ENCODE data around the gene TMEM59L. TPM values are rescaled to one million over a fixed set of nuclear protein-coding genes. Genes with fewer than 3 reads are reported as not detected.
A peak's percentile ranks its signal among the peaks of the same experiment; 100 is the strongest.
"Not testable (repeated sequence)": the region's sequence is repeated elsewhere in the genome, so short reads cannot be mapped to it uniquely, and the experiment has no call there.

TMEM59L gene
- total RNA-seq, 1 donor from 2014 or later: 0.10 TPM

GRCh38 chr19:18588611-18589379, 23.9 kb upstream of the TMEM59L start, which contains the start of gene REX1BD:
Gene REX1BD, plus strand, starts transcription at chr19:18588798. Its CDS starts 4 bp downstream, at chr19:18588802.
- Mint-ChIP-seq H3K27me3 (ENCODE audit: insufficient read depth) (no peaks in the 10 kb centered on the region), H3K36me3 (ENCODE audit: low read depth) (peaks cover 18% of the 10 kb centered on the region), H3K9me3 (no peaks in the 10 kb centered on the region), H3K4me1 (ENCODE audit: low read depth) (peaks cover 43% of the 10 kb centered on the region), H3K4me3 (peak within 1 kb of the TSS; percentile 90), H3K27ac (peak within 1 kb of the TSS; percentile 91)
- intact Hi-C loops (cut with micrococcal nuclease): loop anchor here (1.0 to 5.0 kb wide), 9 partner anchors 17 to 331 kb away; partner anchors contain the start of genes COPE, CRTC1, DDX49 and ELL
- DNase-seq (ENCODE audit: low spot score): peak; percentile 86

- no peaks in the 10 kb centered on the region for H3K9me3 Mint-ChIP-seq
- peak overlapping the region; percentile 90 for H3K4me3 Mint-ChIP-seq
- H3K27ac Mint-ChIP-seq: peak overlapping the region; percentile 91
- H3K36me3 Mint-ChIP-seq (ENCODE audit: low read depth): peaks cover 18% of the 10 kb centered on the region
- peak; percentile 67 for DNase-seq (ENCODE audit: low spot score)
- H3K4me1 Mint-ChIP-seq (ENCODE audit: low read depth): peaks cover 39% of the 10 kb centered on the region
- intact Hi-C loops (cut with micrococcal nuclease): loop anchor here (1.0 to 5.0 kb wide), 6 partner anchors 45 to 258 kb away; partner anchors contain the start of genes CRTC1 and UPF1
- H3K27me3 Mint-ChIP-seq (ENCODE audit: insufficient read depth): peaks cover under 1% of the 10 kb centered on the region
Measured at GRCh38 chr19:18589380-18590272, 23.0 kb upstream of the TMEM59L start.

GRCh38 chr19:18590273-18591272, 22.1 kb upstream of the TMEM59L start:
- no peak for DNase-seq (ENCODE audit: low spot score)
- H3K27me3 Mint-ChIP-seq (ENCODE audit: insufficient read depth): peaks cover 5% of the 10 kb centered on the region
- H3K9me3 Mint-ChIP-seq: no peaks in the 10 kb centered on the region
- intact Hi-C loops (cut with micrococcal nuclease): loop anchor here (5.0 kb wide), 1 partner anchor 257 kb away; no protein-coding TSS in a partner anchor
- peaks cover 35% of the 10 kb centered on the region for H3K4me1 Mint-ChIP-seq (ENCODE audit: low read depth)
- H3K4me3 Mint-ChIP-seq: peak overlapping the region; percentile 90
- peaks cover 16% of the 10 kb centered on the region for H3K36me3 Mint-ChIP-seq (ENCODE audit: low read depth)
- peak overlapping the region; percentile 91 for H3K27ac Mint-ChIP-seq

GRCh38 chr19:18591735-18592385, 20.8 kb upstream of the TMEM59L start:
- H3K27ac Mint-ChIP-seq: no peak overlapping the region
- peaks cover 22% of the 10 kb centered on the region for H3K4me1 Mint-ChIP-seq (ENCODE audit: low read depth)
- peaks cover 16% of the 10 kb centered on the region for H3K36me3 Mint-ChIP-seq (ENCODE audit: low read depth)
- H3K27me3 Mint-ChIP-seq (ENCODE audit: insufficient read depth): peaks cover 12% of the 10 kb centered on the region
- no peaks in the 10 kb centered on the region for H3K9me3 Mint-ChIP-seq
- intact Hi-C loops (cut with micrococcal nuclease): loop anchor here (5.0 kb wide), 1 partner anchor 255 kb away; no protein-coding TSS in a partner anchor
- no peak for DNase-seq (ENCODE audit: low spot score)
- peak overlapping the region; percentile 30 for H3K4me3 Mint-ChIP-seq

- peaks cover 19% of the 10 kb centered on the region for H3K4me1 Mint-ChIP-seq (ENCODE audit: low read depth)
- DNase-seq (ENCODE audit: low spot score); H3K9me3 Mint-ChIP-seq; H3K4me3 Mint-ChIP-seq; H3K27ac Mint-ChIP-seq: not testable (repeated sequence)
- peaks cover 16% of the 10 kb centered on the region for H3K36me3 Mint-ChIP-seq (ENCODE audit: low read depth)
- peaks cover 12% of the 10 kb centered on the region for H3K27me3 Mint-ChIP-seq (ENCODE audit: insufficient read depth)
- intact Hi-C loops (cut with micrococcal nuclease): loop anchor here (5.0 kb wide), 1 partner anchor 255 kb away; no protein-coding TSS in a partner anchor
Measured at GRCh38 chr19:18592732-18593131, 19.9 kb upstream of the TMEM59L start.

- no peaks in the 10 kb centered on the region for H3K9me3 Mint-ChIP-seq
- H3K36me3 Mint-ChIP-seq (ENCODE audit: low read depth): peaks cover 16% of the 10 kb centered on the region
- no peak for DNase-seq (ENCODE audit: low spot score)
- H3K4me1 Mint-ChIP-seq (ENCODE audit: low read depth): peaks cover 11% of the 10 kb centered on the region
- H3K27me3 Mint-ChIP-seq (ENCODE audit: insufficient read depth): peaks cover 12% of the 10 kb centered on the region
- H3K4me3 Mint-ChIP-seq: peak overlapping the region; percentile 30
- peak overlapping the region; percentile 44 for H3K27ac Mint-ChIP-seq
- intact Hi-C loops (cut with micrococcal nuclease): loop anchor here (5.0 kb wide), 1 partner anchor 254 kb away; no protein-coding TSS in a partner anchor
Measured at GRCh38 chr19:18593367-18594095, 19.1 kb upstream of the TMEM59L start.

- Mint-ChIP-seq H3K27me3 (ENCODE audit: insufficient read depth) (peaks cover 13% of the 10 kb centered on the region), H3K4me3 (peak overlapping the region; percentile 66), H3K36me3 (ENCODE audit: low read depth) (peaks cover 16% of the 10 kb centered on the region), H3K27ac (no peak overlapping the region), H3K9me3 (no peaks in the 10 kb centered on the region), H3K4me1 (ENCODE audit: low read depth) (peaks cover 11% of the 10 kb centered on the region)
- DNase-seq (ENCODE audit: low spot score): peak; percentile 62
- intact Hi-C loops (cut with micrococcal nuclease): loop anchor here (5.0 kb wide), 1 partner anchor 253 kb away; no protein-coding TSS in a partner anchor
Measured at GRCh38 chr19:18594096-18594823, 18.4 kb upstream of the TMEM59L start.

- Mint-ChIP-seq H3K4me3 (peak overlapping the region; percentile 66), H3K27ac (no peak overlapping the region), H3K27me3 (ENCODE audit: insufficient read depth) (peaks cover 15% of the 10 kb centered on the region), H3K36me3 (ENCODE audit: low read depth) (peaks cover 14% of the 10 kb centered on the region), H3K9me3 (no peaks in the 10 kb centered on the region), H3K4me1 (ENCODE audit: low read depth) (peaks cover 7% of the 10 kb centered on the region)
- no peak for DNase-seq (ENCODE audit: low spot score)
- intact Hi-C loops (cut with micrococcal nuclease): loop anchor here (5.0 kb wide), 1 partner anchor 252 kb away; no protein-coding TSS in a partner anchor
Measured at GRCh38 chr19:18594824-18595373, 17.8 kb upstream of the TMEM59L start.

- peaks cover 11% of the 10 kb centered on the region for H3K36me3 Mint-ChIP-seq (ENCODE audit: low read depth)
- H3K27me3 Mint-ChIP-seq (ENCODE audit: insufficient read depth): peaks cover 15% of the 10 kb centered on the region
- no peaks in the 10 kb centered on the region for H3K9me3 Mint-ChIP-seq
- intact Hi-C loops (cut with micrococcal nuclease): no loop called here
- H3K4me1 Mint-ChIP-seq (ENCODE audit: low read depth): peaks cover 4% of the 10 kb centered on the region
- DNase-seq (ENCODE audit: low spot score): no peak
- H3K4me3 Mint-ChIP-seq: no peak overlapping the region
- no peak overlapping the region for H3K27ac Mint-ChIP-seq
Measured at GRCh38 chr19:18595475-18595874, 17.2 kb upstream of the TMEM59L start.

- intact Hi-C loops (cut with micrococcal nuclease): no loop called here
- Mint-ChIP-seq H3K36me3 (ENCODE audit: low read depth) (peaks cover 3% of the 10 kb centered on the region), H3K4me3 (no peak overlapping the region), H3K4me1 (ENCODE audit: low read depth) (peaks cover 4% of the 10 kb centered on the region), H3K27me3 (ENCODE audit: insufficient read depth) (peaks cover 20% of the 10 kb centered on the region), H3K9me3 (no peaks in the 10 kb centered on the region), H3K27ac (no peak overlapping the region)
- DNase-seq (ENCODE audit: low spot score): no peak
Measured at GRCh38 chr19:18596752-18597157, 15.9 kb upstream of the TMEM59L start.
